ENCODE results near the gene HINFP.
"Not testable (repeated sequence)": the region's sequence is repeated elsewhere in the genome, so short reads cannot be mapped to it uniquely, and the experiment has no call there.

Gene HINFP

GRCh38 chr11:119117004-119117706, 4.2 kb upstream of the HINFP start:
- DNase-seq: no peak

- no peak for DNase-seq
Observed at GRCh38 chr11:119118227-119118626, 3.2 kb upstream of the HINFP start.

GRCh38 chr11:119118946-119119345, 2.4 kb upstream of the HINFP start:
- no peak for DNase-seq

GRCh38 chr11:119120639-119121007, 757 bp upstream of the HINFP start:
- peak in 1 of 14 donors; percentile 62 for DNase-seq

GRCh38 chr11:119121811-119122124, 388 bp downstream of the HINFP start:
- DNase-seq: no peak

GRCh38 chr11:119125821-119126220, 4.4 kb downstream of the HINFP start:
- DNase-seq: no peak

GRCh38 chr11:119126675-119127268, 5.4 kb downstream of the HINFP start:
- DNase-seq: no peak

- no peak for DNase-seq
Observed at GRCh38 chr11:119130662-119131061, 9.3 kb downstream of the HINFP start.

- DNase-seq: peak in 1 of 14 donors; percentile 2
Observed at GRCh38 chr11:119134389-119134978, 13.1 kb downstream of the HINFP start.

GRCh38 chr11:119139276-119139675, 17.9 kb downstream of the HINFP start:
- not testable (repeated sequence) for DNase-seq

GRCh38 chr11:119144825-119145486, 23.6 kb downstream of the HINFP start:
- DNase-seq: peak in 4 of 14 donors; percentile 12 to 36 (median 21)

GRCh38 chr11:119145551-119145950, 24.2 kb downstream of the HINFP start:
- no peak for DNase-seq

GRCh38 chr11:119147604-119148333, 26.4 kb downstream of the HINFP start:
- peak in 1 of 14 donors; percentile 89 for DNase-seq

- DNase-seq: peak in 1 of 14 donors; percentile 6
Observed at GRCh38 chr11:119148720-119149017, 27.3 kb downstream of the HINFP start.

GRCh38 chr11:119149018-119149785, 27.8 kb downstream of the HINFP start, which contains the start of gene ABCG4:
Gene ABCG4 (plus strand): TSS chr11:119149052. CDS start chr11:119149966, 914 bp downstream.
- DNase-seq: peak in 2 of 14 donors; percentile 12 to 34

- DNase-seq: peak in 1 of 14 donors; percentile 10
Observed at GRCh38 chr11:119149786-119150275, 28.5 kb downstream of the HINFP start.

- no peak for DNase-seq
Observed at GRCh38 chr11:119152043-119152442, 30.7 kb downstream of the HINFP start.

- no peak for DNase-seq
Observed at GRCh38 chr11:119152604-119153003, 31.2 kb downstream of the HINFP start.

- DNase-seq: no peak
Observed at GRCh38 chr11:119153049-119153818, 31.9 kb downstream of the HINFP start.

GRCh38 chr11:119154178-119154577, 32.8 kb downstream of the HINFP start:
- DNase-seq: no peak
